8988T (cell line): Measurements from ENCODE around the gene SLC27A5.
"Not testable (repeated sequence)": the region's sequence is repeated elsewhere in the genome, so short reads cannot be mapped to it uniquely, and the experiment has no call there.

Experiments used
- DNase-seq: peaks from one replicate; pipeline ENCODE4 v3.0.0; 2011

Gene SLC27A5

GRCh38 chr19:58466760-58467589 is 44.8 kb downstream of the SLC27A5 start, which contains the start of gene ZNF324:
Gene ZNF324, plus strand, starts transcription at chr19:58467080. Its CDS starts 2,106 bp downstream, at chr19:58469186.
- peak; percentile 87 for DNase-seq

DNA sequence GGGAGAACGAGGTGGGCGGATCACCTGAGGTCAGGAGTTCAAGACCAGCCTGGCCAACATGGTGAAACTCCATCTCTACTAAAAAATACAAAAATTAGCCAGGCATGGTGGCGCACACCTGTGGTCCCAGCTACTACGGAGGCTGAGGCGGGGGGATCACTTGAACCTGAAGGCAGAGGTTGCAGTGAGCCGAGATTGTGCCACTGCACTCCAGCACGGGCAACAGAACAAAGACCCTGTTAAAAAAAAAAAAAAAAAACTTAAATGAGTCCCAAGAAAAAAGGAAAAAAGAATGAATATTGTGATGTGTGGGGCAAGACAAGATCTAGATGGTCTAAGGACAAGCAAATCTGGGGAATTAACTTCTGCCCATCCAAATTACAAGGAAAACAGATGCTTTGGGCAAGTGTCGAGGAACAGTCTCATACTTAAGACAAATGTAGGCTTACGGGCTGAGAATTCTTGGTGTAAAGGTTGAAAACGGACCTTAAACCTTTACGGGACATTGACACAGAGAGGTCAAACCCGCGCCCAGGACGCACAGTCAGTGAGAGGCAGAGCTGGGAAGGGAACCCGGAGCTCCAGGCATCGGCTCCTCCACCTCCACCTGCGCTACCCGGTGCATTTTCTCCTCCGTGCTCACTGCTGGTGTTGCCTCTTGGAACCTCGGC is 45.6 kb downstream of the SLC27A5 start:
- no peak for DNase-seq

GRCh38 chr19:58460039-58460438 is 51.8 kb downstream of the SLC27A5 start:
- DNase-seq = no peak

GRCh38 chr19:58456111-58456510 is 55.7 kb downstream of the SLC27A5 start:
- no peak for DNase-seq

DNA sequence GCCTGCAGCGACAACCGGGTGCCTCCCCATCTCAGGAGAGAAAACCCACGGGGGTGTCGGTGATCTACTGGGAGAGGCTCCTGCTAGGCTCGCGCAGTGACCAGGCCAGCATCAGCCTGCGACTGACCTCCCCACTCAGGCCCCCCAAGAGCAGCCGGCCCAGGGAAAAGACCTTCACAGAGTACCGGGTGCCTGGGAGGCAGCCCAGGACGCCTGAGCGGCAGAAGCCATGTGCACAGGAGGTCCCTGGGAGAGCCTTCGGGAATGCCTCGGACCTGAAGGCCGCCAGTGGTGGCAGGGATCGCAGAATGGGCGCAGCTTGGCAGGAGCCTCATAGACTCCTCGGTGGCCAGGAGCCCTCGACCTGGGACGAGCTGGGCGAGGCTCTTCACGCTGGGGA is 56.5 kb downstream of the SLC27A5 start:
- DNase-seq = no peak

- no peak for DNase-seq
Measured at GRCh38 chr19:58453743-58454142, 58.0 kb downstream of the SLC27A5 start.

- DNase-seq = peak; percentile 73
Measured at GRCh38 chr19:58451358-58452101, 60.3 kb downstream of the SLC27A5 start, which contains the start of gene ZNF324B. Gene ZNF324B, plus strand, starts transcription at chr19:58451622. Its CDS starts 2,080 bp downstream, at chr19:58453702.

GRCh38 chr19:58450856-58451357 is 60.9 kb downstream of the SLC27A5 start:
- DNase-seq = no peak

GRCh38 chr19:58449980-58450379 is 61.8 kb downstream of the SLC27A5 start:
- not testable (repeated sequence) for DNase-seq

DNA sequence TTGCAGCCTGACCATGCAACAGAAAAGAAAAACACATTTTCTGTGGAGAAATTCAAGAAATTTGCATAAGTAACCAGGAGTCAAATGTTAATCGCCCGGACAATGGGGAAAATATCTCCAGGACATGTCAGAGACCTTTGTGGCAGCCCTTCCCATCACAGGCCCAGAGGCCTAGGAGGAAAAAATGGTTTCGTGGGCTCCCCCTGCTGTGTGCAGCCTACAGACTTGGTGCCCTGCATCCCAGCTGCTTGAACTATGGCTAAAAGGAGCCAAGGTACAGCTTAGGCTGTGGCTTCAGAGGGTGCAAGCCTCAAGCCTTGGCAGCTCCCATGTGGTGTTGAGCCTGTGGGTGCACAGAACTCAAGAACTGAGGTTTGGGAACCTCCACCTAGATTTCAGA is 62.9 kb downstream of the SLC27A5 start:
- not testable (repeated sequence) for DNase-seq
